GOT3 (cell line): ENCODE measurements around the gene PPFIBP2.
"Not testable (repeated sequence)": the region's sequence is repeated elsewhere in the genome, so short reads cannot be mapped to it uniquely, and the experiment has no call there.

ENCODE experiments used
- DNase-seq: peaks from one replicate; lab custom pipeline; 2025; ENCODE audit warnings: mixed read lengths; lab: John Stamatoyannopoulos, UW

The PPFIBP2 gene

DNA sequence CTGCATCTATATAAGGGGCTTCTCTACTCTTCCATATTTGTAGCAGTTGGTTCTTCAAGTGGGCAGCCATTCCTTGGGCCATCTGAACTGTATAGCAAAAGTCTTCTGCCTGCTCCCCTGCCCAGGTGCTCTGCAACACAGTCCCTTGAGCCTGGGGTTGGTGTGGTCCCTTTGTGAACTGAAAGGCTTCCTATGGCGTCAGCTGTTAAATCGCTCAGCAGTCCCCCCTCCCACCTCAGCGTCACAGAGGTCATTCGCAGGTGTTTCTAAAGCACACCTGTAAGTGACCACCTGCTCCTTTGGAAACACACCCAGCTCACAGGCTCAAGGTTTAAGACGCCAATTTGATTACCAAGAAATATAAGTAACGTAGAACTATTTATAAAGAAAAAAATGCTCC lies 122.6 kb downstream of the PPFIBP2 start:
- no peak for DNase-seq

- DNase-seq: no peak
Measured at GRCh38 chr11:7637447-7638157, 123.8 kb downstream of the PPFIBP2 start.

DNA sequence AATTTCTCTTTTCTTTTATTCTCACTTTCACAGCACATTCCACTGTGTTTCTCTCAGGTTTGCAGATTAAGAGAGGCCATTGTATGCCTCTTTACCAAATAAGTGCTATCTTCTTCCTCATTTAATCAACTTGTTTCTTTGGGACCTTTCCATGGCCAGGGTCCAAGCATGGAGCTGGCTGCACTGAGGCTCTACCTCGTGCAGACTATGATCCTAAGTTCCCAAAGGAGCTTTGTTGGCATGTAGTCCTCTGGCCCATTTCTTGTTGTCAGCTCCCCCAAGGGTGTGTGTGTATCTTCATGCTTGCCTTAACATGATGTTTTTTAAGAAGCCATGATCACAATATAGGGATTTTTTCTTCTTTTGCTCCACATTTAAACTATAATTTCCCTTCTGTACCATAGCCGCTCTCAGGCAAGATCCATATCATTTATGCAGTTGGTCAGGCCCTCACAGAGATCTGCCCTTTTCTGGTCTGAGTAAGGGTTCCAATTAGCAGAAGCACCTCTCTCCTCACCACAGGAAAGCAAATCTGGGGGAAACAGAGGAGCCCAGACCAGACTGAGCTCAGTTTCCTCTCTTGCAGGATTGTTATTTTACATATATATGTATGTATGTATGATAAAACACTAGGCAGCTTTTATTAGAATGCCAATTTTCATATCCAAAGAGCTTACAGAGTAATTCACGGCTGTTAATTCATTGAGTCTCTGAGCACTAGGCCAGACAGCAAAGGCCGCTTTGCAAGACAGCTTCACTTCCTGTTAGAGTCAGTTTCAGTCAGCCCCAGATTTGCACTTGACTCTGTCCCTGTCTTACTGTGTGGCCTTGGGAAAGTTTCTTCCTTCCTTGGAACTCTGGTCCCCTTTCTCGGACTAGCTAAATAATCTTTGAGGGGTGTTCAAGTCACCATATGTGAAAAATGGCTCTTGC lies 125.2 kb downstream of the PPFIBP2 start:
- no peak for DNase-seq

DNA sequence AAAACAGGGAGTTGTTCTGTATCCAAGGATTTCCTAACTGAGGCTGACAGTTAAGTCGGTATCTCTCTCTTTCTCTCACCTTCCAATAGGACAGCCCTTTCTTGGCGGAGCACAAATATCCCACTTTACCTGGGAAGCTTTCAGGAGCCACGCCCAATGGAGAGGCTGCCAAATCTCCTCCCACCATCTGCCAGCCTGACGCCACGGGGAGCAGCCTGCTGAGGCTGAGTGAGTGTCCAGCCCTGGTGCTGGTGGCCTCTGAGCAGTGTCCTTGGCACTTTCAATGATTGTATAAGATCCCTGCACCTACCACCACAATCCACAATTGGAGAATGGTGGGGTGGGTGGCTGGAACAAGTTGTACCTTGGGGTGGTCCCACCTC lies 125.8 kb downstream of the PPFIBP2 start:
- DNase-seq: no peak

DNA sequence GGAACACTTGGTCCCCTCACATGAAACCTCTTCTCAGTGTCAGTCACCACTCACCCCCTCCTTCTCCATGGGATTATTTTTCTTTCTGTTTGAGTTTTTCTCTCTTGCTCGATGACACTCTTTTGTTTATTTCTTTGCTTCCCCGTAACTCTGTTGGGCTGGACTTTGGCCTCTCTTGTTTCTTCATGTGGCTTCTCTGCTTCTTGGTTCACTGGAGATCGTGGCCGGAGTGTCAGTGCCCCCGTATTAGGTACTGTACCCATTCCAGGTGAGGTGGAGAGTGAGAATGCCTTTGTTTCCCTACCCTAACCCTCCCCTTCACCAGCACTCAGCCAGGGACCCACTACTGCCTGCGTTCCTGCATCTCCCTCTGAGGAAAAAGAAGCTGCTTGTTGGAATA lies 127.0 kb downstream of the PPFIBP2 start:
- DNase-seq: no peak

DNA sequence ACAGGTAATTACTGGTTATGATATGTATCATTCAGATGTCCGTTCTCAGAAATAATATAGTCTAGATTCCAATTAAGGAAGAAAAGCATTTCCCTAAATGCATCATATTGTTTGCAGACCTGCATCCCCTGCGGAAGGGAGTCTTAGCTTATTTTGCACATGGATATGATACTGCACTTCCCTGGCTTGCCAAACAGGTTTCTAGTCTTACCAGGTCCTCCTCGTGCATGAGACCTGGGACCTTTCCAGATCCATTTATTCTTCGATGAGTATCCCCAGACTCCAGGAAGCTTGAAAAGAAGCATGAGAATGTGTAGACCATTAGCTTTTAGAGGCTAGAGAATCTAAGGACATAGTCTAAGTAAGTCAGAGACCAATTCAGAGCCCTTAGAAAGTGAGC lies 128.9 kb downstream of the PPFIBP2 start:
- no peak for DNase-seq

DNA sequence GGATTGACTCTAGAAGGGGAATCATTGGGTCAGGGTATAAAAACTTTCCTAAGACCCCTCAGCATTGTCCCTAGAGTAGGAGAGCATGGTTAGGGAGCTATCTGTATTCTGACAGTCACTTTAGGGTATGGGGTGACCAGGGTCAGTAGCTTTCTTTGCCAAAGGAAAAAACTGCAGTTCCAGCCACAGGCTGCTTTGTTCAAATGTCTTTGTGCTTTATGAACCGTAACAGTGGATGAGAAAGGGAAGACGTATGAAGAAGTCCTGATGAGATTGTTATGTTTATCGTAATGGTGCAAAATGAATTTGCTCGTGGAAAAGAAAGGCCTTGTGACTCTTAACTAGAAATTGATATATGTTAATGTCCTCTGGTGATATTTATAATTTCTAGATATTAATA lies 129.5 kb downstream of the PPFIBP2 start:
- DNase-seq: no peak

DNA sequence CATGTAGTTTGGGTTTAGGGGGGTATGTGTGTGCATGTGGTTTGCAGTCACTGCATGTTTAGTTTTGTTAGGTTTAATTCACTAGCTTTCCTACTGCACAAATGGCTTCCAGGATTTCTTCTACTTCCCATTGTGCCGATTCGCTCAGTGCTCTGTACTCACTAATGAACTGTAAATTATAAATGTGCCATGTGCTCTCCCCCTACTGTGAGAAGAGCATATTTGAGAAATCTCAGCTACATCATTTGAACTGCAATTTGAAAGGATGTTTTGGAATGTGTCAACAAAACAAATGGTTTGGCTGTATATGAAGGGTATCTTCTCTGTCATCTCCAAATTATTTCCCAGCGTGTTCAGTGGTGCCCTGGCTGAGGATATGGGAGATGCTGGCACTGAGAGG lies 131.4 kb downstream of the PPFIBP2 start:
- no peak for DNase-seq

GRCh38 chr11:7646866-7647265 lies 133.1 kb downstream of the PPFIBP2 start:
- DNase-seq: no peak

DNA sequence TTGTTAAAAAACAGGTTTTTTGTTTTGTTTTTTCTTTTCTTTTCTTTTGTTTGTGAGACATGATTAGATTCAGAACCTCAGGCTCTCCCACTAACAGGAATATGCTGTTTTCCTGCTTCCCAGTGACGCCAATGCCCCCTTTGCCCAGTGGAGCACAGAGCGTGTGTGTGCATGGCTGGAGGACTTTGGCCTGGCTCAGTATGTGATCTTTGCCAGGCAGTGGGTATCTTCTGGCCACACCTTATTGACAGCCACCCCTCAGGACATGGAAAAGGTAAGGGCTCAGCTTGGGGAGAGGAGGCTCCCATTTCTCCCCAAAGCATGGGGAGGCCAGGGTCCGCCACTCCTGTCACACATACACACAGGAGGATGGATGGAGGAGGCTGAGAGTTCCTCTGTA lies 134.5 kb downstream of the PPFIBP2 start:
- DNase-seq: no peak

GRCh38 chr11:7651140-7651551 lies 137.3 kb downstream of the PPFIBP2 start:
- DNase-seq: no peak

DNA sequence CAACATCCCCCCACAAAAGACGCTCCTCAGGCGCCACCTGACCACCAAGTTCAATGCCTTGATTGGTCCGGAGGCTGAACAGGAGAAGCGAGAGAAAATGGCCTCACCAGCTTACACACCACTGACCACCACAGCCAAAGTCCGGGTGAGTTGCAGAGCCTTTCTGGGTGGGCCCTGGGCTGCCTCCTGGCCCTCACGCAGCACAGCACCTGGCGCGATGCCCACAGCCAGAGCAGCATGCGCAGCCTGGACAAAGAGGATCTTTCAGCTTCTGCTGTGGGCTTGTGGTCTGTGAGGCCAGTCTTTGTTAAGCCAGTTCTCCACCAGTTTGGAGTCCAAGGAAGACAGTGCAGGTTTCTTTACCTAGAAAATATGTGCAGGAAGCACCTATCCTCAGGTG lies 137.9 kb downstream of the PPFIBP2 start:
- DNase-seq: no peak

DNA sequence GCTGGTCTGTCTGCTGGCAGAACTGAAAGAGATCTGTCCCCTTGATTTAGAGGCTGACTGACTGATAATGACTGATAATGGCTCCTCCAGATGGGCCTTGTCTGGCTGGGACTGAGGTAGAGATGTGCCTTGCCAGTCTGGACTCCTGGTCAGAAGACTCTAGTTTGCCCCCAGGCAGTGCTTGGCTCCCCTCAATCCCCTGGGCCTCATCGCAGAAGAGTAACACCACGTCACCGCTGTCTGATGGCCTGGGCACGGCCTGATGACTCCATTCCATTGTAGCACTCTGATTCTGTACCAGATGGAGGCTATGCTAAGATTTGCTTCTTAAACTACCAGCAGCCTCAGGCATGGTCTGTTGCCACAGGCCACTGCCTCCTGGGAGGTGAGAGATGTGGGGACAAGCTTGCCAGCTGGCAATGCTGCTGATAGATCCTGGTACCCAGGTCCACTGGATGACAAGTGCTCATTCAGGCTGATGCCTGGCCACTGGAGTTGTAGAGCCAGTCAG lies 140.5 kb downstream of the PPFIBP2 start:
- no peak for DNase-seq

GRCh38 chr11:7655253-7656217 lies 141.7 kb downstream of the PPFIBP2 start:
- DNase-seq: no peak

- DNase-seq: no peak
Measured at GRCh38 chr11:7656704-7657103, 142.9 kb downstream of the PPFIBP2 start.

- DNase-seq: no peak
Measured at GRCh38 chr11:7657306-7658025, 143.7 kb downstream of the PPFIBP2 start.

- DNase-seq: not testable (repeated sequence)
Measured at GRCh38 chr11:7663531-7663930, 149.7 kb downstream of the PPFIBP2 start.

DNA sequence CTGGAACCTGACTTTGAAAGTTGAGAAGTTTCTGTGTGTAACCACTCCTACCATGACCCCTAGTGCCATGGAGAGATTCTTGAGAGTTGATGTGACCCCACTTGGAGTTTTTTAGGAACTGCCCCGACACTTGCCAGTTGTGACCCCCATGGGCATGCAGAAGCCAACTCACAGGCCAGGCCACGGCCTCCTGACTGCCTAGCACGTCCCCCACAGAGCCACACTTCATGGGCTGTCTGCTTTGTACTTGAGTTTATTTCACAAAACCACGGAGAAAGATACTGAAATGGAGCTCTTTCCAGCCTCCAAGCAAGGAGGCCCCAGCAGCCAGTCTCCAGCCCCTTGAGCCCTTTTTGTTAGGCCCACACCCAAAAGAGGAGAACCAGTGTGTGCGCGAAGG lies 151.1 kb downstream of the PPFIBP2 start:
- no peak for DNase-seq

DNA sequence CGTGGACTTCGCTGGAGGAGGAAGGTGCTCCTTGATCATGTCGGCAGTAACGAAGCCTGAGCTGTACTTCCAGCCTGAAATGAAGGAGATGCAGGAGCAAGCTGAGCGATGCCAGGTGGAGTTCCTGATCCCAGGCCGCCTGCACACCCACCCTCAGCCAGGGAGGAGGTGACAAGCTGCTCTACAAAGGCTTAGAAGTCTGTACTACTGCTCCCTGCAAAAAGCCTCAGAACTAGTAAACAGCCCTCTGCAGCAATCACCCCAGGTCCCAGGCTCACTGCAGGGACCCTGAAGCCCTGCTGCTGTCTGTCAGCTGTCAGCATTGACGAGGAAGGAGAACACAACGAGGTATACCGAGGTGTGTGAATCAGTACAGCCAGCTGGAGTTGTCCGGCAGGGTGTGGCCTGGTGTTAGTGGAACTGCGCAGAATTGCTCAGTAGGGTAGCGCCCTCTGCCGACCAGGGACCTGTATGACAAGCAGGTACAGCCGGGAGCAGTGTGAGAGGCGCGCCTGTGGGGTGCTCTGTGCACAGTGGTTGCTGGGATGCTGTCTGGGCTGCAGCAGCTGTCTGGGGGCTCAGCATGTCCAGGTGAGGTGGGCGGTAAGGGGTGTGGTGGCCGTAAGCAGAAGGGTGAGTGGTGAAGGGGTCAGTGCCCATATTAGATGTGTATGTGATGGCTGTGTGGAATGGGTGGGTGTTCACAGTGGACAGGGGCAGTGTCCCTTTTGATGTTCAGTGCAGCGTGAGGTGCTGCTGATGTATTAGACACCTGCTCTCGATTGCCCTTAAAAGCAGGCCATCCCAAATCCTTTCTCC lies 151.9 kb downstream of the PPFIBP2 start:
- no peak for DNase-seq

DNA sequence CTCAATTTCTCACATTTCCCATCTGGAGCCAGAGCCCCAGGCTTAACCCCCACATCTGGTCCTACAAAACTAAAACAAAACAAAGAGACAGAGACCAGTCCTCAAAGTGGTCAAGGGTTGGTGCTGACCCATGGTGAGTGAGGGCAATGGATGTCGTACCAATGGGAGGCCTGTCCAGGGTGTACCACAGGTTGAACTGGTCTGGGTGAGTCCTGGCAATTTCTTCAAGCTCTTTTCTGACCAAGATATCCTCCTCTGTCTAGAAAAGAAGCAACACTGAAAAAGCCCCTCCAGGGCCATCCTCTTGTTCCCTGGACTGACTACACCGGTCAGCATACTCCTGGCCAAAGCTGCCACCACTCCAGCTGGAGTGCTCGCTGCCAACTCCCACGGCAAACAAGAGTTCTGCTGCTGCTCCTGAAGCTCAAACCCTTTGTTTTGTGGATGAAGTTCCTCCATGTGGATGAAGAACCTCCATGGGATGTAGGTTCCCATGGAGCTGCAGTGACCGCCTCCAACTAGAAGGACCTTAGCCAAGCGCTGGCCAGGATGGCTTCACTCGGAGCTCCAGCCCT lies 152.6 kb downstream of the PPFIBP2 start:
- no peak for DNase-seq
